ENCODE data around the gene ERI2.
A peak's percentile ranks its signal among the peaks of the same experiment; 100 is the strongest.

The ERI2 gene, protein sequence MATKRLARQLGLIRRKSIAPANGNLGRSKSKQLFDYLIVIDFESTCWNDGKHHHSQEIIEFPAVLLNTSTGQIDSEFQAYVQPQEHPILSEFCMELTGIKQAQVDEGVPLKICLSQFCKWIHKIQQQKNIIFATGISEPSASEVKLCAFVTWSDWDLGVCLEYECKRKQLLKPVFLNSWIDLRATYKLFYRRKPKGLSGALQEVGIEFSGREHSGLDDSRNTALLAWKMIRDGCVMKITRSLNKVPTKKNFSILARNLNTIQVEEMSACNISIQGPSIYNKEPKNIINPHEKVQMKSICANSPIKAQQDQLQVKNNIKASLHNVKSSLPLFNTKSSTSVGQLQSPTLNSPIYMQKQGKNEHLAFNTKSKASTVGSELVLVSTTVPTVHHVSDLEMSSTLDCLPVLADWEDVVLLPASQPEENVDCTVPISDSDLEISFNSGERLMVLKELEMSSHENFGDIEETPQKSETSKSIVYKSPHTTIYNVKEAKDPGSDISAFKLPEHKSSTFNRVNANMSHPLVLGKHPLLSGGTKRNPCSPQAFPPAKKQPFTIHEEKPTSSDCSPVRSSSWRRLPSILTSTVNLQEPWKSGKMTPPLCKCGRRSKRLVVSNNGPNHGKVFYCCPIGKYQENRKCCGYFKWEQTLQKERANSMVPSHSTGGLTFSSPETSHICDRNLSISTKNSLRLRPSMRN

DNA sequence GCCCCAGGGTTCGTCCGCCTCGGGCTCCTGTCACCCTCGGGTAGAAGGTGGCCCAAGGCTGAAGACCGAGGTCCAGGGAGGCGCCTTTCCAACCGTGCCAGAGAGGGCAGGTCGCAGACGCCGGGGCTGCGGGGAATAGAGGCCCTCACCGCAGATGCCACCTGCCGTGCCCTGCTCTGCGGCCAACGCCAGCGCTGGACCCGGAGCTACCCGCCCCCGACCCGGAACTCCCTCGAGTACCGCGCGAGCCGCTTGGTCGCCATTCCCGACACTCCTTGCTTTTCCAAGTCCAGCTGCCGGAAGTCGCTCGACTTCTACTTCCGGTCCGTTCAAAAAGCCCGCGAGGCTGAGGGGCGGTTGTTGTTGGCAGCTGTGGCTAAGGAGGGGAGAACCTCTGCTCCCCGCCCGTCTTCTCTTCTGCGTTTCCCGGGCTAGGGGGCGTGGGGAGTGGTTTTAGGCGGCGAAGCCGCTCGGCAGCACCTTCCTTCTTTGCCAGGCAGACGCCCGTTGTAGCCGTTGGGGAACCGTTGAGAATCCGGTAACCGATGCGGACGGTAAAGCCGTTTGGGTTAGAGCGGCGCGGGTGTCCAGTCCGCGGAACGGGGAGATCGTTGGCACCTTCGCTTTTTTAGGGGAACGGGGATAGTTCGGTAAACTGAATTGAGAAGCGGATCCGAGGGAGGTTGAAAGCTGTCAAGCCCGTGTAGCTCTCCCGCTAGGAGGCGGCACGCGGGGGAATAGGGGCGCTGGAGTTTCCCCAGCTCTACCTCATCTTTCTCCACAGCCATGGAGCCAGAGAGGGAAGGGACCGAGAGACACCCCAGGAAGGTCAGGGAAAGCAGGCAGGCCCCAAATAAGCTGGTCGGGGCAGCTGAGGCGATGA lies at the start of gene ERI2, which contains the start of gene REXO5:
Gene ERI2, minus strand, starts transcription at position 305 of the 883 bp plus-strand sequence. Its CDS starts 42 bp downstream, at position 263.
Gene REXO5, plus strand, starts transcription at position 360 of the 883 bp plus-strand sequence. Its CDS starts 427 bp downstream, at position 787.
- peak; percentile 91 for DNase-seq (ENCODE audit: low spot score)

DNA sequence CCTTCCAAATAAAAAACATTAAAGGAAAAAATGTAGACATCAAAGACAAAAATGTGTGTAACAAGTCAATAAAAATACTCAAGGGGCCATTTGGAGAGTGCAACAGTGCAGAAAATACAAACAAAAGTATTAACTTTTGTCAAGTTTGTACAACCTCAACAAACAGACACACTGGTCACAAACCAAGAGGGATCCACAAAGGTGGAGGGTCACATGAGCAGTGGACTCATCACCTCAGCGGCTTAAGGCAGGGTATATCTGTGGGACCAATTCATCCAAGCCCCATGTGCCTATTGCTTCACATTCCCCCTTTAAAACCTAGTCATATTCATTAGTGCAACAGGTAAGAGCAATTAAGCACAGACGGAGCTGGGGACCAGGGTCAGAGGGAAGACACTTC lies 48.7 kb upstream of the ERI2 start:
- no peak for DNase-seq (ENCODE audit: low spot score)

DNA sequence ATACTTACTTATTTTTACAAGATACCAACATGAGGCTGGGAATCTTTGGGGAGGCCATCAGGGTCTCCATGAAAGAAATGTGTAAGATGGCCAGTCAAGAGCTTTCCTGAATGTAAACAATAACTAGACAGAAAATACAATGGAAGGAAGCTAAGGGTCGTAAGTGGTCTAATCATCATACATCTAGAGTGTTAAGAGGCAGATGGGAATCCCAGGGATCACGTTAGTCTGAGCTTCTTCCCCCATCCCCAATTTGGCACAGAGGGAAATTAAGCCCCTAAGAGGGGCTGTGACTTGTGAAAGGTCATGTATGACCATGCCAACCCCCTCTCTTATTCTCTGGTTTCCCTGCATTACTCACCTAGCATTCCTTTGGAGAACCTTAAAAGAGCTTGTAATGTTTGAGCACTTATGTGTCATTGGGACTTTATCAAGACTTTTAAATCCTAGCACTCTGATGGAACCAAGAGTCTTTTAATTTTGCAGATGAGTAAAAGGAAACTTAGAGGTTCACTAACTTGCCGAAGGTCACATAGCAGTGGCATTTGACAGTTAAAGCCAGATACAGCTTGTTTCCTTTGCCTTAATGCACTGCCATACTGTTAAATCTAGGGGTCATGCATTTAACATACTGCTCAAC lies 47.8 kb upstream of the ERI2 start:
- no peak for DNase-seq (ENCODE audit: low spot score)

DNA sequence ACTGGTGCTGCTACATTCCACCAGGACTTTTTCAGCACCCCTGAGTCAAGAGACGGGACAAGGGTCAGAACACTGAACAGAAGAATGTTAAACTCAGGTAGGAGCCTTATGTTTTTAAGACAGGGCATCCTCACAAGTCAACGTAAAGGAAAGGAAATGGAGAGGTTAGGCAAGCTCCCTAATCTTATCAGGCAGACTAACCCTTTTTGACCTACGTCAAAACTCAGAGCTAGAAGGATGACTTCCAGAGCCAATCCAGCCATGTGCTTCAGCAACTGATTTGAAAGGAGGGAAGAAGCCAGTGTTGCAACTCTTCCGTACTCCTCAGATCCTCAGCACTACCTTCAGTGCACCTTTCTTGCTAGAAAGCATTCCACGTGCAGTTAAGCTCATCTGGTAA lies 46.9 kb upstream of the ERI2 start:
- no peak for DNase-seq (ENCODE audit: low spot score)

DNA sequence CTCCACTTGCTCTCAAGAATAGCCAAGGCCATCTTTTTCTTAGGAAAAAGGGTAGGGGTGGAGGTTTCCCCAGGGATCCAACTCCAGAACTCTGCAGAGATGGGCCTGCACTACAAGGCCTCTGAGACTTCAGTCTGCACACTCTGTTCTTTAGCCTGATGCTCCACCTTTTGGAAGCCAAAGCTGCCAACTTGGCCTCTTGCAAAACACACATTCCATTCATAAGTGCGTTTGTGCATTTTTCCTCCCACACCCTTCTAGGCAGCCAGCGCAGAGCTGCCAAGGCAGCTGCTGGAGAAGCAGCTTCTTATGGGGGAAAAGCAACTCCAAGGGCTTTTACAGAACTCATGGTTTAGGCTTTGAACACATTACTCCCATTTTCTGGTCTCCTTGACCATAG lies 45.3 kb upstream of the ERI2 start:
- DNase-seq (ENCODE audit: low spot score): peak; percentile 72

DNA sequence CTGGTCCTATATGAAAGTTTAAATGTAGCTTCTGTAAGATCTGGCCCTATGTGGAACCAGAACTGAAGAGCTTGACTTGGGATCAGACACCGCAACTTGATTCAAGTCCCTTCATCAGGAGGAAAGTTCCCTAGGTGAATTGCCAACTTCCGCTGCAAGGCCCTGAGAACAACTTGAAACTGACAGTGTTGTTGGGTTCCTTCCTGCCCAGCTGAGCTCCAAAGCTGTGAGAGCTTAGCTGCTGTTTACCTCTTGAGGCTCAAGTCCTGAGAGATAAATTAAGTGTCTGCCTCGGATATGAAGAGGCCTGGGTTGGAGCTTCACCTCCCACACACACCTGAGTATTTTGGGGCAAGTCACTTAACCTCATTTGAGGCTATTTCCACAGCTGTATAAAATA lies 44.7 kb upstream of the ERI2 start:
- no peak for DNase-seq (ENCODE audit: low spot score)

DNA sequence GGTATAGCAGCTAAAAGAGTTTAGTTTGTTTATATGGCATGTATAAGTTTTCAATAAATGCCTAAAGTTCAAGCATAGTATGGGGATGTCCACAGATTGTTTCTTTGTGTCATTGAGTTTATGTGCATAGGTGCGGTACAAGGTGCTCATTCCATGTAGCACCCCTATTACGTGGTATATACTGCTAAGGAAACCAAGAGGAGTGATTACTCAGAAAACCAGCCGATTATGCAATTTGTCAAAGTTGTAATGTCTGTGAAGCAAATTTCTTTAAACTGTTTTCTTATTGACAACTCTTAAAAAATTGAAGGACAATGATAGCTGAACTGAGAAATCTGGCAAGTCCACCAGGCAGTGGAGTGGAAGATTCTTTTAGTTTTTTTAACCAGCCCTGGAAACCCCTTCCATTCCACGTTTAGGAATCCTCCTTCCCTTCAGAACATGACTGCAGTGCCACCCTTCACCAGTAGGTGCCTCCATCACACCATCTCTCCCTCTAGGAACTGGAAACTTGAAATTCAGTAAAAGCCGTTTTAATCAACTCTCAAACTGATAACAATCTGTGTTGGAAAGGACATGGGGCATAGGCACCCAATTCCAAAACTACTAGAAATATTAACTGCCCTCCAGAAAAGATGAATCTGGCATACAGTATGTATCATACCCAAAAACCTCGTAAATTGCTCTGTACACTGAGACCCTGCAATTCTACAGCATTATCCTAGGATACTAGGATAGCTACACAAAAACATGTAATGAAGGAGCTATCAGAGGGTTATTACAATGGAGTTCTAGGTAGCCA lies 43.5 kb upstream of the ERI2 start:
- peak; percentile 82 for DNase-seq (ENCODE audit: low spot score)

DNA sequence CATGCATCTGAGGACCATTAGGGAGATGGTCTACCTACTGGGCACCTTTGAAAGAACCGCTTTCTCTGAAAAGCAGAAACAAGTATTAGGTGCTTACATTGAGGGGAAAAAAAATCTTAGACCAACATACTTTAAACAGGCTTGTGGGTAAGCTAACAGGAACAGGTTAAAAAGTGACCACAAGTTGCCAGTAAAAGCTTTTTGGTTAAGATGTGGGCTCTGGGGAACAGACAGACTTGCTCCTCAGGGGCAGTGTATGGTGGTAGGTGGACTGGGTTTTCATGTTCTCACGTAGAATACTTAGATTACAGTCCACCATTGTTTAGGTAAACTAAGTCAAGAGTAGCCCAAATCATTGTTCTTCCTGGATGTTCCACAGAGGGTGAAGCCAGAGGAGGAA lies 41.3 kb upstream of the ERI2 start:
- DNase-seq (ENCODE audit: low spot score): no peak

DNA sequence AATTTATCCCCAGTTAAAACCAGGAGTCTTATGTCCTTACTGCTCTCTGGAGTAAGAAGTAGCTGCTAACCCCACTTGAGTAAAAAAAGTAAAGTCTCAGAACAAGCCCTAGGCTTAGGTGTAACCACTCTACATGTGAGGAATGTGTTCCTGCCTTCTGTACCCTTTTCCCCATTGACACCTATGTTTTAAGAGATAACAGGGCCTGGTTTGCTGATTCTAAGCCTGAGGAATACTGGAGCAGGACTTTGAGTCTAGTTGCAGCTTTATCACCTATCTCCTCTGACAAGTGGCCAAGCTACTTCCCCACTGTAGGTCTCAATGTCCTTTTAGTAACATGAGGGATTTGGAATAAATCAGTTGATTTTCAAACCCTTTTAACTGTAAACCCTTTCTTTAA lies 40.3 kb upstream of the ERI2 start:
- no peak for DNase-seq (ENCODE audit: low spot score)

DNA sequence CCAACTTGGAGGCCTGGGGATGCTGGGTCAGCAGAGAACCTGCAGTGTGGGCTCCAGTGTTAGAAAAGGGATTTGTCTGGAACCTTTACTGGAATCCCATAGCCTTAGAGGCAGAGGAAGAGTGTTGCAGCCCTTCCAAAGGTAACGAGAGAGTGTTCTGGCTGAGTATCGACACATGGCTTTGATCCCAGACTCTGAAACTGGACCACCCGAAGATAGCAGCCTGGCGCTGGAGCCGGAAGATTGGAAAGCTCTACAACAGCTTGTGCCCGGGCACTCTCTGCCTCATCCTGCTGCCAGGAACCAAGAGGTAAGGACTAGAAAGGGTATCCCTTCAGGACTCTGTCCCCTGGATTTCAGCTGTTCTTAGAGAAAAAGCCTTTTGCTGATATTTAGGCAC lies 39.8 kb upstream of the ERI2 start:
- no peak for DNase-seq (ENCODE audit: low spot score)

DNA sequence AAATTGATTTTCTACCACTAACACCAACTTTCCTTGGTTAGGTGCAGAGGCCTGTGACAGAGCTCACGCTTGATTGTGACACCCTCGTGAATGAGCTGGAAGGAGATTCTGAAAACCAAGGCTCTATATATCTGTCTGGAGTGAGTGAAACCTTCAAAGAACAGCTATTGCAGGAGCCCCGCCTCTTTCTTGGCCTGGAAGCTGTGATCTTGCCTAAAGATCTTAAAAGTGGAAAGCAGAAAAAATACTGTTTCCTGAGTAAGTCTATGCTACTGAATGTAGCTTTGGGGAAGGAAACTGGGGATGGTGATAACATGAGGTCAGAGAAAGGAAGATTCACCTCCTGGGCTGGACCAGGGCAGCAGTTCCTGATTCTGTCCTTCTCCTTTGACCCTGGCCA lies 38.3 kb upstream of the ERI2 start:
- no peak for DNase-seq (ENCODE audit: low spot score)

DNA sequence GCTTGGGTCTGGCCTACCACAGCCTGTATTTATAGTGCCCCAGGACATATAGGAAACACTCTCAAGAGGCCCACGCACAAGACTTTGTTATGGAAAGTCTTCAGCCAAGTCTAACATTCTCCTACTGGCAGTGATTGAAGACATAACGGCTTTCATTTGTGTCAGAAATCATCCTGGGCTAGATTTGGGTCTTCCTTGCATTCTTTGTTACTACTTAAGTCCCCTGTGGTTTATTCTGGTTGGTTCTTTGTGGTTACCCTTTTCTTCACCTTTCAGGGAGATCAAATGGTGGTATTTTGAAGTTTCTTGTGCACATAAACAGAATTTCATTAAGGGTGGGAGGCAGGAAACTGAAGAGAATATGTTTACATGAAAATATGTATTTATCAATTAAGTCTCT lies 37.8 kb upstream of the ERI2 start:
- no peak for DNase-seq (ENCODE audit: low spot score)

DNA sequence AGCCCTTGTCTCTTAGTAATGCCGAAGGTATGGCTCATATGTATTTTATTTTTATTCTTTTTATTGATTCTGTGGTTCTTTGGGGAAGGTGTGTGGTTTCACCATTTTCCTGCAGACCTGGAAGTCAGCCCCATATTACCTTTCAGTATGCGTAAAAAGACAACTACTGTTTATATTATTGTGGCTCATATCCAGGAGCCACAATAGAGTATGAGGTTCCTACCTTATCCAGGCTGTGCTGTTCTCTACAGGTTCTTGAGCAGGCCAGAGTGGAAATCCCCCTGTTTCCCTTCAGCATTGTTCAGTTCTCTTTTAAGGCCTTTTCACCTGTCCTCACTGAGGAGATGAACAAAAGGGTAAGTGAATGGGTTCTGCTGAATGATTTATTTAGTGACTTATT lies 33.2 kb upstream of the ERI2 start:
- no peak for DNase-seq (ENCODE audit: low spot score)

DNA sequence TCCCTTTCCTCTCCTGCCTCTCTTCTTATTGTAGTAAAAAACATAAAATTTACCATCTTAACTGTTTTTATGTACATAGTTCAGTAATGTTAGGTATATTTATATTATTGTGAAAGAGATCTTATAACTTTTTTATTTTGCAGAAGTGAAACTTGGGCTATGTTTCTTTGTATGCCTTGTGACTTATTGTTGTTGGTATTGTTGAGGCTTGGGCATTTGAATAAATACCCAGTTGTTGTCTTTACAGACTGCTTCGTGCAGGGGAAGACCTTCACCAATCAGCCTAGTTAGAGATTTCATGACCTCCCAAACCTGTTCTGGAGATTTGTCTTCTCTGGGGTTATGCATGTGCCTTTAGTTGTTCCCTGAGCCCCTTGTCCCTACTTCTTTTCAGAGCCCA lies 32.0 kb upstream of the ERI2 start:
- DNase-seq (ENCODE audit: low spot score): no peak

DNA sequence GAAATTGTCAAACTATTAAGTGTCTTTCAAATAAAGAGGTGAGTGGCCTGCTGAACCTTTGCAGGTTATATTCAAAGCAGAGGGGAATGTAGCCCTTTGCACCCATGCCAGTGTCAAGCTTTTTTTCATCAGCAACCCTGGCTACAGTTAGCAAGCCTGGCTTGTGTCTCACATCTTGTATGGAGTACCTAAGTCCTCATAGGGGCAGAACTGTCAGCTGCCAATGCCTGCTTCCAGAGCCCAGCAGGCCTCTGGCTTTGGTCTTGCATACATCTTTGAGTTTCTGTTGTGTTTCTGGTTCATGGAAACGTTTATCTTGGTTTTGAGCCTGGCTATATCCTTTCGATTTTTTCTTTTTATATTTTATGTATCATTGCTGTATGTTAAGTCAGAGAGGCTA lies 26.8 kb upstream of the ERI2 start:
- no peak for DNase-seq (ENCODE audit: low spot score)

DNA sequence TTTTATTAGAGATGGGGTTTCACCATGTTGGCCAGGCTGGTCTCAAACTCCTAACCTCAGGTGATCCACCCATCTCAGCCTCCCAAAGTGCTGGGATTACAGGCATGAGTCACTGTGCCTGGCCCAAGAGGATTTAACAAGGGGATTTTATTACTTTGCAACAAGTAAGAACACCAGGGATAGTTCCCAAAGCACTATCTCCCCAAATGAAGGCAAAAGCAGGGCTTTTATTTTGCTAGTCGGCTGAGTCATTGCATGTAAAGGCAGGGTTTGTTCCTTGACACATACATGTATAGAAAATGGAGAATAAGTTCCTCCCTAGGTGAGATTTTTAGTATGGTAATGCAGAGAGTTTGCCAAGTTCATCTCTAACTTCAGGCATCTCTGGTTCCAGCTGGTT lies 24.1 kb upstream of the ERI2 start:
- no peak for DNase-seq (ENCODE audit: low spot score)

DNA sequence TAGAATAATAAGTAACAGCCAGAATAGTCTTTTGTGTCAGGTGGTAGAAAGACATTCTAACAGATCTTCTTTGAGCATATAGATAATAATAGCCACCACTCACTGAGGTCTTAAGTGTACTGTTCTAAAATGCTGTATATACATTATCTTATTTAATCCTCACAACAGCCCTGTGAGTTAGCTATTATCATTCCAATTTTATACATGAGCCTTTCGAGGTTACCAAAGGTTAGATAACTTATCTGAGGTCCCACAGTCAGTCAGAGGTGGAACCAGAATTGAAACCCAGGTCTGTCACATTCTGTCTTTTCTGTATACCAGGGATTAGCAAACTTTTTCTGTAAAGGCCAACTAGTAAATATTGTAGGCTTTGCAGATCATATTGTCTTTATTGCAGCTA lies 23.3 kb upstream of the ERI2 start:
- no peak for DNase-seq (ENCODE audit: low spot score)

DNA sequence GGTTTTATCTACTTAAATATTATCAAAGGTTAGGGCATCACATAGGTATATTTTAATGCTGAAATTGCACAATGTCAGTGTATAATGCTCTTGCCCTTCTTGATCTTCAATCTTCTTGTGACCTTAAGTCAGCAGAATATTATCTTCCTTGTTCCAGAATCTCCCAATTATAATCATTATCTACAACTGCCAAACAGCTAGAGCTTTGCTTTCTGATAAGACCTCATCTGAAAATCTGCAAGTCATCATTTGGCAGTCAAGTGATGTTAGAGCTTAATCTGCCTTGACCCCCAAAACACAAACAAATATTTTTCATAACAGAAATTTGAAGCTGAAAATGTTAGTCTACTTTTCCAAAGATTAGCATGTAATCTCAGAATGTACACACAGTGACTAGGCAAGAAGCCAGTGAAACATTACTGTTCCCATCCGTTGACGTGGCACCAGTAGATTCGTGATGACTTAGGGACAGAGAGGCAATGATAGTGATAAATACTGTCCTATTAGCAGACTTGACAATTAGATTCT lies 19.8 kb upstream of the ERI2 start:
- no peak for DNase-seq (ENCODE audit: low spot score)

DNA sequence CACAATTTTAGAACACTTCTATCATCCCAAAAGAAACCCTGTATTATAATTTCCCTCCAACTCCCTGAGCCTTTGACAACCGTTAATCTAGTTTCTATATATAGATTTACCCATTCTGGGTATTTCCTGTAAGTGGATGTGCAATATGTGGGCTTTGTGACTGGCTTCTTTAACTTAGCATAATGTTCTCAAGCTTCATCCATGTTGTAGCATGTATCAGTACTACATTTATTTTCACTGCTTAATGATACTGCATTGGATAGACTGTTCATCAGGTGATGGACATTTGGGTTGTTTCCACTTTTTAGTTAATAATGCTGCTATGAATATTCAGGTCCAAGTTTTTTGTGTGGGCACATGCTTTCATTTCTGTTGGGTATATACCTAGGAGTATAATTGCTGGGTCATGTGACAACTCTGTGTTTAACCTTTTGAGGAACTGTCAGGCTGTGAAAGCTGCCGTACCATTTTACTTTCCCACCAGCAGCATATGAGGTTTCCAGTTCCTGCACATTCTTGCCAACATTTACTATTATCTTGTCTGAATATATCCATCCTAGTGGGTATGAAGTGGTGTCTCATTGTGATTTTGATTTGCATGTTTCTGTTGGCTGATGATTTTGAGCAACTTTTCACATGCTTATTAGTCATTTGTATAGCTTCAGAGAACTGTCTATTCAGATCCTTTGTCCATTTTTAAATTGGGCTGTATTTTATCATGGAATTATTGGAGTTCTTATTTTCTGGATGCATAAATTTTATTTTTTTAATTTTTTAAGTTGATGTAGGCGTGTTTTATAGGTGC lies 16.5 kb upstream of the ERI2 start:
- no peak for DNase-seq (ENCODE audit: low spot score)

DNA sequence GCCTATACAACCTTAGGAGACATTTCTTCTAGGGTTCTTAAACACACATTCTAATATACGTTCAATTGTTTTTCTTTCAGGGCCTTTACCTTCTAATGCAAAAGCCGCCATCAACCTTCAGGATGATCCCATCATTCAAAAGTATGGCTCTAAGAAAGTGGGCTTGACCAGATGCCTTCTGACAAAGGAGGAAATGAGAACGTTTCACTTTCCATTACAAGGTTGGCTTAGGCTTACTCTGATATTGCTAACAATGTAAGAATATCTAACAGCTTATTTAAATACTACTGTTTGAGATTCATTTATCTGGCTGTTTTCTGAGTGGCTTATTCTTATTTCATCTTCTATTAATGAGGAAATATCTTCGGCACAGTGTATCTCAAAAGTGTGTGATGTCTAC lies 15.4 kb upstream of the ERI2 start:
- no peak for DNase-seq (ENCODE audit: low spot score)

Measured in Ammon's horn (tissue), 1 donor.